HG03280 (cell line): ENCODE data around the gene MAPKAPK3.
A peak's percentile ranks its signal among the peaks of the same experiment; 100 is the strongest.

Experiments
- ATAC-seq: cut with Tn5 transposase; IDR thresholded peaks from one replicate; pipeline ENCODE4 v1.9.1; 2021; ENCODE audit warnings: mild to moderate bottlenecking, moderate library complexity; ENCODE audit not compliant: unreplicated experiment

Gene MAPKAPK3

DNA sequence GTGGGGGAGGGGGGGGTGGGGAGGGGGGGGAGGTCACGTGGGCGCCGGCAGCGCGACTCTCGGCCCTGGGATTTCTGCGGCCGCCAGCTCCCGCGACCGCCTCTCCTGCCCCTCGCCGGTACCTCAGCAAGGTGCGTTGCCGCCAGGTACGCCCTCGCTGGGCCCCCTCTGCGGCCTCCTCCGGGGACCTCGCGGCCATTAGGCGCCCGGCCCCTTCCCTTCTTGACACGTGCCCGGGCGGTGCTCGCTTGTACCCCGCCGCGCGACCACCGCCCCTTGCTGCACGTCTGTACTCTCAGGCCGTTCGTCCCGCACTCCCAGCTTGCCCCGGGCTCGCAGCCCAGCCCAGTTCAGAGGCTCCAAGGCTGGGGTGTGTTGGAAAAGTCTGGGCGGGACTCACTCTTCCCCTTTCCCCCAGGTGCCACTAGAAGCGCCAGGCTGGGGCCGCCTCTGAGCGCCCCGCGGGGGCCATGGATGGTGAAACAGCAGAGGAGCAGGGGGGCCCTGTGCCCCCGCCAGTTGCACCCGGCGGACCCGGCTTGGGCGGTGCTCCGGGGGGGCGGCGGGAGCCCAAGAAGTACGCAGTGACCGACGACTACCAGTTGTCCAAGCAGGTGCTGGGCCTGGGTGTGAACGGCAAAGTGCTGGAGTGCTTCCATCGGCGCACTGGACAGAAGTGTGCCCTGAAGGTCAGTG is at the start of gene MAPKAPK3:
Gene MAPKAPK3, plus strand, starts transcription at position 56 of the 696 bp plus-strand sequence. Its CDS starts 415 bp downstream, at position 471.
- ATAC-seq, result peak; percentile 14

DNA sequence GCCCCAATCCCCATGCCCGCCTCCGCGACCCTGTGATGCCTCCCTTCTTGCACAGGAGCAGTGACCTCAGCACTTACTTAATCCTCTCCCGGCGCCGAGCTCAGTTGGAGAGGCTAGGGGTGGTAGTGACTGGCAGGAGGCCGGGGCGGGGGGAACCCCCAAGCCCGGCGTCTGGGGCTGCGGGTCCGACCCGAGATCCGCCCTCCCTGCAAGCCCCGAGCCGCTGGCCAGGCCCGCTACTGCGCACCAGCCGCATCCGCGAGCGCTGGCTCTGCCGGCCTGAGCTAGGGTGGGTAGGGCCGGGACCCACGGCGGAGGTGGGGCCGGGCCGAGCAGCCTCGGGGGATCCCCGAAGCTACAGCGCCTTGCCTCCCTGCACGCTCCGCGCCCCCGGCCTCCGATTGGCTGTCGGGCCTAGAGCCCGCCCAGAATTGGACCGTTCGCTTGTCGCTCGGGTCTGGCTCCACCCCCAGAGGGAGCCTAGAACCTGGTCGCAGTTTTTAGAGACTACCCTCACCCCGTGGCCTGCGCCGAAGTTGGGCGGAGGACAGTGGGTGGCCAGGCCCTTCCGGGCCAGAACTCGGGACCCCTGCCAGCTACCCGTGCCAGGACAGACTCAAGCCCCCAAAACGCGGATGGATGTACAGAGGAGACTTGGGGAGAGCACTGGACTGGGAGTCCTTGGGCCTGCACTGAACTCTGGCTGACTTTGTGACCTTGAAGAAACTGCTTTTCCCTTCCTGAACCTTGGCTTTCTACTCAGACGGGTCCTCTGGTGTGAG is 49.4 kb upstream of the MAPKAPK3 start, which contains the start of gene C3orf18:
Gene C3orf18, minus strand, starts transcription at position 362 of the 782 bp plus-strand sequence. CDS start 2,048 bp downstream, outside the sequence.
- ATAC-seq, result peak; percentile 81

DNA sequence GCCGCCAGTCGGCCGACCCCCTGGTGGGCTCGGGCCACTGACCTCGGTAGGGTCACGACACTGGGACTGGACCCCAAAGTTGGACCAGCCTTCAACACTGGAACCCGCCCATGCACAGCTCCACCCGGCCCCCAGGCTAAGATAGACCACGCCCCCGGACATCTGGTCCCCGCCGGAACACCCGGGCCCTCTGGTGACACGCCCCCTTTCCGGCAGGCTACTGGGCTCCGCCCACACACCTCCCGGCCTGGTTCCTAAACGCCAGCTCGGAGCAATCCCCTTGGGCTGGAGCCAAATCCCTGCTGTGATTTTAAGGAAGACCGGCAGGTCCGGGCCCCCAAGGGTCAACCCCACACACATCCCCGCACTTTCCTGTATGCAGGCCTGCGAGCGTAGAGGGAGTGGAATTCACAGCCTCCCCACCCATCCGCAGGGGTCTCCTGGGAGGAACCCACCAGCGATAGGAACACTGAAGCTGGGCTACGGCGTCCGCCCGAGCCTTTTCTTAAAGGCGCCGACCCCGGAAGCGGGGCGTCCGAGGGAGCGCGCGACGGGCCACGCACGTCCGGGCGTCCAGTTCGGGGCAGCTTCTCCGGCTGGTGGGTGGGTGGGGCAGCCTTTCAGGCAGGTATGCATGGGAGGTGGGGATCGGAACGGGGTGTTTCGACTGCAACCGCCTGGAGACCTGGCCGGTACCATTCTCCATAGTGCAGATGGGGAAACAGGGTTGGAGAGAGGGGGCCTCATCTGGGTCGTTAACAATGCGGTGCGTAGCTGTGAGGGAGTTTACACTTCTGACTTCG is 47.8 kb upstream of the MAPKAPK3 start, which contains the start of gene HEMK1:
Gene HEMK1, plus strand, starts transcription at position 576 of the 803 bp plus-strand sequence. CDS start 1,583 bp downstream, outside the sequence.
- ATAC-seq, result peak; percentile 63

DNA sequence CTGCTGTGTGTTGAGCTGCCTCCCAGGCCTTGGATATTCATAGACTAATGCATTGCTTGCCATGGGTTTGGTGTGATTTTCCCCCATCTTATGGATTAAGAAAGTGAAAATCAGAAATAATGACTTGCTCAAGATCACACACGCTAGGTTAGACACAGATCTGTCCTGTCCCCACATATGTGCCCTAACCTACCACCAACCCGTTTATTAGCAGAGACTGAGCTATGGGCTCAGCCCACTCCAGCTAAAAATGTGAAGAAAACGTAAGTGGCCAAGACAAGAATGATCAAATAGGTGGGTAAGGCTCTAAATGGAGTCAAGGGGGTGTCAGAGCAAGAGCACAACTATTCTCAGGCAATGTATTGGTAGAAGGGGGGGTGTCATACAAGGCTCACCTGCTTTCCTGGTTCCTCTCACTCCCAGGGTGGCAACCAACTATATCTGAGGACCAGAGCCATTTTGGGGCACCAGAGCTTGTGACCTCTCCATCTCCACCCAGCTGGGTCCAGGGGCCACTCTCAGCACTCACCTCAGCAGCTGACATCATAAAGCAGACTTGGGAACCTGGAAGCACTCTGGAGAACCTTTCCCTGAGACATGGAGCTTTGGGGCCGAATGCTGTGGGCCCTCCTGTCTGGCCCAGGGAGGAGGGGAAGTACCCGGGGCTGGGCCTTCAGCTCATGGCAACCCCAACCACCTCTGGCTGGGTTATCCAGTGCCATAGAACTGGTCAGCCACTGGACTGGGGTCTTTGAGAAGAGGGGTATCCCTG is 46.3 kb upstream of the MAPKAPK3 start:
- ATAC-seq, result no peak

DNA sequence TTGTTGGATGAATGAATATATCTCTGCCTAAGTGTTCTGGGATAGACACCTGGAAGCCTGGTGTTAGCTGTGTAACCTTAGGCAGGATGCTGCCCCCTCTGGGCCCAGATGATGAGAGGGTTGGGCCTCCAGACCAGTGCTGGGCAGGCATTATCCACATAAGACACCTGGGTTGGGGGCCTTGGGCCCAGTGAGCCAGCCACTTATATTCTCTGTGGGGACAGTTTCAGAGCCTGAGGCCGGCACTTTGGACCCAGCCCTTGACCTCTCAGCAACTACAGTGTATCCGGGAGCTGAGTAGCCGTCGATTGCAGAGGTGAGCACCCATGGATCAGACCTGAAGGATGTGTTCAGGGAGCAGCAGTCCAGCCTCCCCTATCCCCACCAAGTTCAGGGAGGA is 45.5 kb upstream of the MAPKAPK3 start:
- ATAC-seq, result no peak

DNA sequence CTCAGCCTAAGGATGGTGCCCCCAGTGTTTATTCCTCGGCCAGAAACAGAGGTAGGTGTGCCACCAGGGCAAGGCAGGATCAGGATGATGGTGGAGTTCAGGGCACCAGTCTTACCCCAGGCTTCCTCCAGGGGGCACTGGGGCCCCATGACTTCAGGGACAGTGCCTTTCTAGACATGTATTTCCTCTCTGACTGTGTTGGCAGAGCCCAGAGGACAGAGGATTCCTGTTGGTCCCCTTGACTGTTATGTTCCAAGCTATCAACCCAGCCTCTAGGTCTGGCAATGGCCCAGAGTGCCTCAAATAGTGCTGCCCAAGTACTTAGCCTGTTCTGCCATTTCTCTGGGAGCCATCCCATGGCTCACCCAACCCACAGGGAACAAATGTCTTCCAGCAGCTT is 44.8 kb upstream of the MAPKAPK3 start:
- ATAC-seq, result no peak

DNA sequence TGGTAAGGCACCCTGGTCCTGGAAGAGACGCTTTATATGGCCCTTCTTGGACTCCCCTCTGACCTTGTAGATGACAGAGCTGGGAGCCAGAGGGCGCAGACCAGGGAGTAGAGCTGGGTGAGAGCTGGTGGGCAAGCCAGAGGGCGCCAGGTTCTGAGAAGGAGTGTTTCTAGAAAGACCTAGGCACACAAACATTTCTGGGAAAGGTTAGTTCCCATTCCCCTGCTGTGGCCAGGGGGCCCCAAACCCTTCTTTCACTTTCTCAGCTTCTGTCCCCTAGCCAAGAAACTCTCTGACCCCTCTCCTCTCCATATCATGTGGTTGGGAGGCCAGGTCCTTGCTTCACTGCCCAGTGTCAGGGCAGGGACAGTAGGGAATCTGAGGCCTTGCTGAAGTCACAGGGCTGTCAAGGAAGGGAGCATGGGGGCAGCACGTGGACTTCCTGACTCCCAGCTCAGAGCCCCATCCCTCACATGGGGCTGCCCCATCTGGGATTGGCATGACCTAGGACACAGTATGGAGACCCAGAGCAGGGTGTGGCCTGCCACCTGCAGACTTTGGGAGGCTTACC is 44.1 kb upstream of the MAPKAPK3 start:
- ATAC-seq, result no peak

DNA sequence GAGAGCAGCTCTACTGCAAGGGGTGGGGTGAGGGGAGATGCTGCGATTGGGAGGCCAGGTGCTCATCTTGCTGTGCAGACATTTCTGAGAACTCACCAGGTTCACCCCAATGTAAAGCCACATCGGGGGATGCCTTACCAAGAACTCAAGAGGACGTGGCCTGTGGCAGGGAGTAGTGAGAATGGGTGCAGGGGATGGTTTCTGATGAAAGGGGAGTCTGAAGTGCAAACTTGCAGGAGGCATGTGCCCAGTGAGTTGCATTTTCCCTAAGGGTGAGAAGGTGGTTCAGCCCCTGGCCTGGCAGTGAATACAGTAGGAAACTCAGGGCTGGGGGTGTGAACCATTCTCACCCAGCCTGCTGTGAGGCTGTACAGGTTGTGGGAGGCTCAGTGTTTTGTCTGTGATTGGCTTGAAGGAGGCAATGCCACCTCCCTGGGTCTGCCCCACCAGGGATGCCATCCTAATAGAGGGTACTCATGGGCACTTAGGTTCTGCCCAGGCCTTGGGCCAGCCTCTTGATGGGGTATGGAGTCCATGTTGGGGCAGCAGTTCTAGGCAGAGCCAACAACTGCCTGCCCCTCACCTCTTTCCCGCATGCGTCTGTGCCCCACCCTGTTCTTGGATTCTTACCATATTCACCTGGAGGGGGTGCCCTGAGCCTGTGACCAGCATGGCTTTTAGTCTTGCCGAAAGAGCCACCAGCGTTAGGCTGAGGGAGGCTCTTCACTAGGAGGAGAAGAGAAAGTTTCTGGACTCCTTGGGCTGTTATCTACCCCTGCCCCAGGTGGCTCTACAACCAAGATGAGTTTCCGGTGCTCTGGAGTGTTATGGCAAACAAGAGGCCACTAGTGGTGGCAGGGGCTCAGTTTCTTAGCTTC is 43.1 kb upstream of the MAPKAPK3 start:
- no peak for ATAC-seq

DNA sequence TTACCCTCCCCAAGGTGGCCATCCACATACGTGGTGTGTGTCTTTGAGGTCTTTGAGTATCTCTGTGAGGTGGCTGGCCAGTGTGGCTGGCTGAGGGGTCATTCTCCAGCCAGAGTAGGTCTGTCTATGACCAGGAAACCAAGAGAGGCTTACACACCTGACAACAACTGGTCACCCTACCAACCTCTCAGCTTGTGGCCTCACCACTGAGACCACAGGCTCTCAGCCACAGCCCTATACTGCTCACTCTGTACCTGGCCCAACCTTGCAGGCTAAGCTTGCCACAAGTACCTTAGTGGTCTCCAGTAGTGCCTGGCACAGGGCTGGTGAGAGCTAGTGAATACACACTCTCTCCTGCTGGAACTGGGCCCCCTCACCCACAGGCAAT is 42.5 kb upstream of the MAPKAPK3 start:
- ATAC-seq, result no peak

DNA sequence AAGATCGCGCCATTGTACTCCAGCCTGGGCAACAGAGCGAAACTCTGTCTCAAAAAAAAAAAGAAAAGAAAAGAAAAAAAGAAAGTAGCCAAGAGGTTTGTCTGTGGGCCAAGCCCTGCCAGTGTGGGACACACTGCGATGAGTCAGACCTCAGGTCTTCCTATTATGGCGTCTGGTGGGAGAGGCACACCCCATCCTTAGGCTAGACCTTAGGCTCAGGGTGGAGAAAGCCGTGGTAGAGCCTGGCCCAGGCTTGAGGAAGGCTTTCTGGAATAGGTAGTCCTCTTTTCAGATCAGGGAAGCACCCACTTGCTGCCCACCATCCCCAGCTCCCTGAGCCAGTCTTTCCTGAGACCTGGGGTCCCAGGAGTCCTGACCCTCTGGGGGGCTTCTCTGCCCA is 41.6 kb upstream of the MAPKAPK3 start:
- no peak for ATAC-seq

DNA sequence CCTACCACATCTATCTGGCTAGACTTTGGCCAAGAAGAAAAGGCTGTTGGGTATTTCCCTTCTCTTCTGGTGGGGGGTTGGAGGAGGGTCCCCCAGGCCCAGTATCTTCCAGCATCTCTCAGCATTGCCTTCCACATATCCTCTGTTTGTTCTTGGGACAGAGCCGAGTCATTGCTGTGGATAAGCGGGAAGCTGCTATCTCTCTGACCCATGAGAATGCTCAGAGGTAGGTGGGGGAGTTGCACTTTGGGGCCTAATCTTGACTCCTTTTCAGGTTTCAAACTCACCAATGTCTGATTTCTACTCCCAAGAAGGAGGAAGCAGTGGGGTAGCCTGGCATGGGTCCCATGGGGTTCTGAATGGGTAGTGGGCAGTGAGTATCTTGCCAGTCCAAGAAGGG is 39.6 kb upstream of the MAPKAPK3 start:
- no peak for ATAC-seq

DNA sequence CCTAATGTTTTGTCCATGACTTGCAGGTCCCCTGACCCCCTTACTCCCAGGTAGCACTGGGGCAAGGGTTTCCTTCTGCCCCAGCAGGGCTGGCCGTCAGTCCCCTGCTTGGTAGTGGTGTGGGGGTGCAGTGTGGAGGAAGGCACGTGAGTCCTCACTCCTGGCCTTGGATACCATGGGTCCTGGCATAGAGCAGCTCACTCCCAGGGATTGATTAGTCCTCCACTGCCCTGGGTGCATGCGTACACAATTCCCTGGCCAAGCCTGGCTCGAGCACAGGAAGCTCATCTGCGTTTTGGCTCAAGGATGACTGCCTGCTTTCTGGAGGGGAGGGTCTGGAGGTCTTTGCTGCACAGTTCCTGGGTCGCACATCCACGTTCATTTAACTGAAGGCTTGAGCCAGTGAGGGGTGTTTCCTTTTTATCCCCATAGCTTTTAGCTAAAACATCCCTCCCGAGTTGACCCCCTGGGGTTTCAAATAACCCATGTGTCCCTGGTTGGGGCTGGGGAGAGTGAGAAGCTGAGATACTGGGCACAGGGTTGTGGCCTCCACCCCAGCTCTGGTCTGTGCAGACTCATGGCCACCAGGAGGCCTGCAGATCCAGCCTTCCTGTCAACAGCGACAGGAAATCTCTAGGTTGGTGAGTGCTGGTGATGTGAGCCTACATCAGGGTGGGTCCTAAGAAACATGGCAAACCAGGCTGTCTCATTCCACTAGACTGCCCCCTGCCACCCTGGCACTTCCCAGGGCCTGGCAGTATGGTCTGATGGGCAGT is 36.1 kb upstream of the MAPKAPK3 start:
- no peak for ATAC-seq

DNA sequence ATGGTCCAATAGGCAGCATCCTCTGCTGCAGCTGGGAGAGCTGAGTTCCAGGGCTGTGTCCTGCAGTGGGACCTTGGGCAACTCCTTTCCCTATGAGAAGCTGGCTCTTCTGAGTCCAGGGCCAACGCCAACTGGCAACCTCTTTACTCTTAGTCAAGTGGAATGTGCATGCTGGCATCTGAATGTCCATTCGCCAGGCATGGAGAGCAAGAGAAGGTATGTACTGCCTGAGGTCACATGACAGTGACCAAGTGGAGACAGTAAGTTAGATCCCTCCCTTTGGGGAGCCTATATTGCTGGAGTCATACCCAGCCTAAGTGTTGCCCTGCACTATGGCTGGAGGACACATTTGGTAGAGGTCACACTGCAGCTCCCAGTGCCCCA is 35.5 kb upstream of the MAPKAPK3 start:
- no peak for ATAC-seq

DNA sequence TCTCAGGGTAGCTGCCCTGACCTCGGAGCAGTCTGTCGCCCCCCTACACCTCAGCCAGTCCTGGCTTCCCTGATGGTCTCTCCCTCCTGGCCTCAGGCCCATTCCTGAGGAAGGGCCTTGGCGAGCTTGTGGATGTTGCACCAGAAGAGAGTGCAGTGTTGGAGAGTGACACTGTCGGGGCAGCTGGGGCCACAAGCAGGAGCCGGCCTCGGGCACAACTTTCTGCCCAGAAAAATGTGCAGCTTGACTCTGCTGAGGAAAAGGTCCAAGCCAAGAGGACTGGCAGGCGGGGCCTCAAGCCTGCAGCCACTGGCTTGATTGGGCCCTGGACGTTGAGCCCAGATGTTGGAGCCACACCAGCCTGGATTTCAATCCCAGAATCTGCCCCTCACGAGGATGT is 34.9 kb upstream of the MAPKAPK3 start:
- ATAC-seq, result no peak

DNA sequence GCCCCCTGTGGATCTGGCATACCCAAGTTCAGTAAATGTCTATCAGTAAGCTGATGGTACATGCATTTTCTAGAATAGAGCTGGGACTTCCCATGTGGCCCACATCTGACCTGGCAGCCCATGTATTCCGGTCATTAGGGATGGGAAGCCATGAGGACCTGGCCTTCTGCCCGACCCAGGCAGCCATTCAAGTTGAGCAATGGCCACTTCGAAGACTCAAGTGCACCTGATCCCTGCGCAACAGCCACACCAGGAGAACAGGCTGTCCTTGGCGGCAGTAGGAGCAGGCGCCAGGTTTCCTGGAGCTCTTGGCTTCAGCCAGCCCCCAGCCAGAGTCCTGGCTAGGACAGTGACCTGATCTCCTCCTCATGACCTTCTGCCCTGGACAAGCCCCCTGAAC is 33.1 kb upstream of the MAPKAPK3 start:
- ATAC-seq, result no peak

DNA sequence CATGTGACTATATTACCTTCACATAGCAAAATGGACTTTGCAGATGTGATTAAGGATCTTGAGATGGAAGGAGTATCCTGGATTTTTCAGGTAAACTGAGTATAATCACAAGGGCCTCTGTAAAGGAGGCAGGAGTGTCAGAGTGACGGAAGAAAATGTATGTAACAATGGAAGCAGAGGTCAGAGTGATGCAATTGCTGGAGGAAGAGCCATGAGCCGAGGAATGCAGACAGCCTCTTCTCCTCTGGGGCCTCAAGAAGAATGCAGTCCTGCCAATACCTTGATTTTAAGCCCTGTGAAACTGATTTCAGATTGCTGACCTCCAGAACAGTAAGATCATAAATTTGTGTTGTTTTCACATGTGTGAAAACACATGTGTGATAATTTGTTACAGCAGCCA is 32.6 kb upstream of the MAPKAPK3 start:
- ATAC-seq, result no peak

DNA sequence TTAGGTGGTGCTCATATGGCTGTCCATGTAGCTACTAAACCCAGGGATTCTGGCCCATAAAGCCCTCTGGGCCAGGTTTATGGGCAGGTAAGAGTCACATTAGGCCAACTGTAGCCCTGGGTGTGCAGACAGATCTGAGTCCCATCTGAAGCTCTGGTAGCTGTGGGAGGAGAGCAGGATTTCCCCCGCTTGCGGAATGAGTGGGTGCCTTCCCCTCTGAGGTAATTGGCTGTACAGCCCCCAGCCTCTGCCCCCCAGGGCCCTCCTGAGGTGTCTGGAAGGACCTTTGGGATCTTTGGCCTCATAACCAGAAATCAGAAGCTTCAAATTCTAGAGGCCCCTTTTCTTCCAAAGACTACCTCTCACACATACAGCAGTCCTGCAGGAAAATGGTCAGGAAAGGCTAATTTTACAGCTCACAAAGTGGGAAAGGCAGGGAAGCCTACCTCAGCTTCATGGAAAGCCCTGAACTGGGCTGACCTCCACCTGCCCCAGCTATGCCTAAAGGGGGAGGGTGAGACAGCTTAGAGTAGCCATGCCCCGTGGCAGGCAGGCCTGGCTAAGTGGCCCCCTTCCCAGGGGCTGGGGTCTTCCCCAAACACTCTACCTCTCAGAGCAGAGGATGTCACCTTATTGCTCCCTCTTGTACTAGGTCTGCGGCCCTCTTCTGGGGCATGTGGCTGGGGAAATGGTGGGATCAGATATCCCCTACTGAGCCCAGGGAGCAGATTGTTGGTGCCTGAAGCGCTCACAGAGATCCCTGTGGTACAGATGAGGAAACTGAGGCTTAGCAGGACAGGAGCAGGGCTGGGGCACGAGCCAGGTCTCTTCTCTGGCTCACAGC is 30.8 kb upstream of the MAPKAPK3 start:
- no peak for ATAC-seq

DNA sequence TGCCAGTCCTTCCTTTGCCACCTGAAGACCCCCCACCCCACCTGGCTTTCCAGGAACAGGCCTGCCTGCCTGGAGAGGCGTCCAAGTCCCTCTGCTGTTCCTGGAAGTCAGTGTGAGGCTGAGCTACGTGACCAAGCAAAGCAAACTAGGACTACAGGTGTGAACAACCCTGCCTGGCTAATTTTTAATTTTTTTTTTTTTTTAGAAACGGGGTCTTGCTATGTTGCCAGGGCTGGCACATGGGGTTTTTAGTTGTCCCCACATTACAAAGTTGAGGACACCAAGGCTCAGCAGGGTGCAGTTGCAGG is 30.2 kb upstream of the MAPKAPK3 start:
- no peak for ATAC-seq
